Measurements from ENCODE around the gene TAAR1.
"Not testable (repeated sequence)": the region's sequence is repeated elsewhere in the genome, so short reads cannot be mapped to it uniquely, and the experiment has no call there.

GRCh38 chr6:132635288-132635687 lies 23.7 kb downstream of the TAAR1 start:
- TF ChIP-seq ZNF274 (IDR thresholded peaks at IDR 0.05; ENCODE audit: low read depth, low read length); YY1 (IDR thresholded peaks at IDR 0.05; ENCODE audit: insufficient read depth, insufficient read length); SUZ12 (IDR thresholded peaks at IDR 0.05; ENCODE audit: extremely low read depth, insufficient read depth, insufficient read length): not testable (repeated sequence)
